WTC11 (cell line): ENCODE measurements around the gene CTNNA3.

Experiments used
- CREB1 ChIP-seq: sonication (generic); formaldehyde crosslinking; IDR thresholded peaks from 2 replicates; pipeline ENCODE4 v1.8.0; 2023; ENCODE audit warnings: mild to moderate bottlenecking, missing genetic modification reagents
- ETV6 ChIP-seq: sonication (generic); formaldehyde crosslinking; IDR thresholded peaks from 2 replicates; pipeline ENCODE4 v1.8.1; 2022; ENCODE audit warnings: mild to moderate bottlenecking, missing genetic modification reagents
- FOXK1 ChIP-seq: sonication (generic); formaldehyde crosslinking; IDR thresholded peaks from 2 replicates; pipeline ENCODE4 v1.8.0; 2022; ENCODE audit warnings: mild to moderate bottlenecking, moderate library complexity, missing genetic modification reagents
- JUN ChIP-seq: sonication (generic); formaldehyde crosslinking; IDR thresholded peaks from 2 replicates; pipeline ENCODE4 v1.8.0; 2023; ENCODE audit warnings: mild to moderate bottlenecking, missing genetic modification reagents
- TCF7 ChIP-seq: sonication (generic); formaldehyde crosslinking; IDR thresholded peaks from 2 replicates; pipeline ENCODE4 v1.8.0; 2022; ENCODE audit warnings: mild to moderate bottlenecking, low read depth, missing genetic modification reagents, moderate library complexity
- TEAD4 ChIP-seq: sonication (generic); formaldehyde crosslinking; IDR thresholded peaks from 2 replicates; pipeline ENCODE4 v1.8.0; 2022; ENCODE audit warnings: mild to moderate bottlenecking, missing genetic modification reagents
- ZNF423 ChIP-seq: fragments of 250-450 bp; sonication (Bioruptor Pico); IDR thresholded peaks from 2 replicates; pipeline ENCODE4 v2.1.2; 2022; ENCODE audit warnings: mild to moderate bottlenecking, moderate library complexity
- TF ChIP-seq, protein P1 (sequence below): fragments of 200-600 bp; IDR thresholded peaks from 2 replicates; pipeline ENCODE4 v1.8.0; 2022; ENCODE audit warnings: antibody characterized with exemption
- TF ChIP-seq, protein P2 (sequence below): sonication (generic); formaldehyde crosslinking; IDR thresholded peaks from 2 replicates; pipeline ENCODE4 v1.8.1; 2022; ENCODE audit warnings: missing genetic modification reagents, borderline replicate concordance
- TF ChIP-seq, protein P3 (sequence below): sonication (generic); formaldehyde crosslinking; IDR thresholded peaks from 2 replicates; pipeline ENCODE4 v1.8.0; 2022; ENCODE audit warnings: mild to moderate bottlenecking, missing genetic modification reagents
- TF ChIP-seq, protein P4 (sequence below): fragments of 250-450 bp; sonication (Bioruptor Pico); IDR thresholded peaks from 2 replicates; pipeline ENCODE4 v1.9.0; 2021; ENCODE audit warnings: mild to moderate bottlenecking
- TF ChIP-seq, protein P5 (sequence below): sonication (generic); formaldehyde crosslinking; IDR thresholded peaks from 2 replicates; pipeline ENCODE4 v1.8.0; 2023; ENCODE audit warnings: missing genetic modification reagents
- TF ChIP-seq, protein P6 (sequence below): sonication (generic); formaldehyde crosslinking; IDR thresholded peaks from 2 replicates; pipeline ENCODE4 v1.8.0; 2022; ENCODE audit warnings: mild to moderate bottlenecking, missing genetic modification reagents
- TF ChIP-seq, protein P7 (sequence below): sonication (generic); formaldehyde crosslinking; IDR thresholded peaks from 2 replicates; pipeline ENCODE4 v1.8.1; 2023; ENCODE audit warnings: mild to moderate bottlenecking, missing genetic modification reagents, moderate library complexity

DNA sequence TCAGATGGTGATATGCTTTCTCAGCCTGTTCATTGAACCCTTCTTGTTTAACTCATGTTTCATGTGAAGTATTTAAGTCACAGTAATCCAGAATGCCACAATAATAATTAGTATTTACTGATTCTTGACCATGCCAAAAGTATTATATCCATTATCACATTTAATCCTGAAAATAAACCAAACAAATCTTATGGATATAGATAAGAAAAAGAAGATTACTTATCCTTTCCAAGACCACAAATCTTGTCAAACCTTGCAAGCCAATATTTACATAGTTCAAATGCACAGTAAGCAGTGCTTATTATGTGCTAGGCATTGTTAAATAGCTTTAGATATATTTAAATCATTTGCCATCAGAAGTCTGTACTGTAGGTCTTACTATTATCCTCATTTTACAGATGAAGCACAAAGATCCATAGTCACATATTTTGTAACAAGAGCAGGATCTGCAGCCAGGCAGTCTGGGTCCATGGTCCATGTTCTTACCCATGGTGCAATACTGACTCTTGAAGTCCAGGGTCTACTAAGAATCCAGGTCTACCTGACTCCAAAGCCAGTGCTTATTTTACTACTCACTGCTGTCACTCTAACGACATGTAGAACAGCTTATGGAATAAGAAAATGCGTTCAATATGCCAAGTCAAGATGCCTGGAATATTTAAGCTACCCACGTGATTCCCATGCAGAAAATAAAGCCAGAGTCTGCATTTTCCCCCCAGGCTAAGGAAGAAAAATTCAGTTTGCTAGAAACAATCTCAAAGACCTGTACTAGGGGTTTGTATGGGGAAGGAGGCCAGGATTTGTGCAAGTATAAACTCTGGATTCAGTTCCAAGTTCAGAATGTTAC, 1755.0 kb downstream of the CTNNA3 start:
- TF ChIP-seq, protein P1, sequence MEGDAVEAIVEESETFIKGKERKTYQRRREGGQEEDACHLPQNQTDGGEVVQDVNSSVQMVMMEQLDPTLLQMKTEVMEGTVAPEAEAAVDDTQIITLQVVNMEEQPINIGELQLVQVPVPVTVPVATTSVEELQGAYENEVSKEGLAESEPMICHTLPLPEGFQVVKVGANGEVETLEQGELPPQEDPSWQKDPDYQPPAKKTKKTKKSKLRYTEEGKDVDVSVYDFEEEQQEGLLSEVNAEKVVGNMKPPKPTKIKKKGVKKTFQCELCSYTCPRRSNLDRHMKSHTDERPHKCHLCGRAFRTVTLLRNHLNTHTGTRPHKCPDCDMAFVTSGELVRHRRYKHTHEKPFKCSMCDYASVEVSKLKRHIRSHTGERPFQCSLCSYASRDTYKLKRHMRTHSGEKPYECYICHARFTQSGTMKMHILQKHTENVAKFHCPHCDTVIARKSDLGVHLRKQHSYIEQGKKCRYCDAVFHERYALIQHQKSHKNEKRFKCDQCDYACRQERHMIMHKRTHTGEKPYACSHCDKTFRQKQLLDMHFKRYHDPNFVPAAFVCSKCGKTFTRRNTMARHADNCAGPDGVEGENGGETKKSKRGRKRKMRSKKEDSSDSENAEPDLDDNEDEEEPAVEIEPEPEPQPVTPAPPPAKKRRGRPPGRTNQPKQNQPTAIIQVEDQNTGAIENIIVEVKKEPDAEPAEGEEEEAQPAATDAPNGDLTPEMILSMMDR = no peak
- TF ChIP-seq JUN (CRISPR knock-in tag) (no peak), CREB1 (CRISPR knock-in tag) (no peak), TEAD4 (no peak), ETV6 (CRISPR knock-in tag) (no peak), TCF7 (CRISPR knock-in tag) (no peak), ZNF423 (no peak), FOXK1 (CRISPR knock-in tag) (no peak)
- TF ChIP-seq, protein P2, sequence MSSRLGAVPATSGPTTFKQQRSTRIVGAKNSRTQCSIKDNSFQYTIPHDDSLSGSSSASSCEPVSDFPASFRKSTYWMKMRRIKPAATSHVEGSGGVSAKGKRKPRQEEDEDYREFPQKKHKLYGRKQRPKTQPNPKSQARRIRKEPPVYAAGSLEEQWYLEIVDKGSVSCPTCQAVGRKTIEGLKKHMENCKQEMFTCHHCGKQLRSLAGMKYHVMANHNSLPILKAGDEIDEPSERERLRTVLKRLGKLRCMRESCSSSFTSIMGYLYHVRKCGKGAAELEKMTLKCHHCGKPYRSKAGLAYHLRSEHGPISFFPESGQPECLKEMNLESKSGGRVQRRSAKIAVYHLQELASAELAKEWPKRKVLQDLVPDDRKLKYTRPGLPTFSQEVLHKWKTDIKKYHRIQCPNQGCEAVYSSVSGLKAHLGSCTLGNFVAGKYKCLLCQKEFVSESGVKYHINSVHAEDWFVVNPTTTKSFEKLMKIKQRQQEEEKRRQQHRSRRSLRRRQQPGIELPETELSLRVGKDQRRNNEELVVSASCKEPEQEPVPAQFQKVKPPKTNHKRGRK = no peak
- TF ChIP-seq, protein P3, sequence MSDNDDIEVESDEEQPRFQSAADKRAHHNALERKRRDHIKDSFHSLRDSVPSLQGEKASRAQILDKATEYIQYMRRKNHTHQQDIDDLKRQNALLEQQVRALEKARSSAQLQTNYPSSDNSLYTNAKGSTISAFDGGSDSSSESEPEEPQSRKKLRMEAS (CRISPR knock-in tag) = no peak
- TF ChIP-seq, protein P4, sequence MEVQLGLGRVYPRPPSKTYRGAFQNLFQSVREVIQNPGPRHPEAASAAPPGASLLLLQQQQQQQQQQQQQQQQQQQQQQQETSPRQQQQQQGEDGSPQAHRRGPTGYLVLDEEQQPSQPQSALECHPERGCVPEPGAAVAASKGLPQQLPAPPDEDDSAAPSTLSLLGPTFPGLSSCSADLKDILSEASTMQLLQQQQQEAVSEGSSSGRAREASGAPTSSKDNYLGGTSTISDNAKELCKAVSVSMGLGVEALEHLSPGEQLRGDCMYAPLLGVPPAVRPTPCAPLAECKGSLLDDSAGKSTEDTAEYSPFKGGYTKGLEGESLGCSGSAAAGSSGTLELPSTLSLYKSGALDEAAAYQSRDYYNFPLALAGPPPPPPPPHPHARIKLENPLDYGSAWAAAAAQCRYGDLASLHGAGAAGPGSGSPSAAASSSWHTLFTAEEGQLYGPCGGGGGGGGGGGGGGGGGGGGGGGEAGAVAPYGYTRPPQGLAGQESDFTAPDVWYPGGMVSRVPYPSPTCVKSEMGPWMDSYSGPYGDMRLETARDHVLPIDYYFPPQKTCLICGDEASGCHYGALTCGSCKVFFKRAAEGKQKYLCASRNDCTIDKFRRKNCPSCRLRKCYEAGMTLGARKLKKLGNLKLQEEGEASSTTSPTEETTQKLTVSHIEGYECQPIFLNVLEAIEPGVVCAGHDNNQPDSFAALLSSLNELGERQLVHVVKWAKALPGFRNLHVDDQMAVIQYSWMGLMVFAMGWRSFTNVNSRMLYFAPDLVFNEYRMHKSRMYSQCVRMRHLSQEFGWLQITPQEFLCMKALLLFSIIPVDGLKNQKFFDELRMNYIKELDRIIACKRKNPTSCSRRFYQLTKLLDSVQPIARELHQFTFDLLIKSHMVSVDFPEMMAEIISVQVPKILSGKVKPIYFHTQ (CRISPR knock-in tag) = no peak
- TF ChIP-seq, protein P5, sequence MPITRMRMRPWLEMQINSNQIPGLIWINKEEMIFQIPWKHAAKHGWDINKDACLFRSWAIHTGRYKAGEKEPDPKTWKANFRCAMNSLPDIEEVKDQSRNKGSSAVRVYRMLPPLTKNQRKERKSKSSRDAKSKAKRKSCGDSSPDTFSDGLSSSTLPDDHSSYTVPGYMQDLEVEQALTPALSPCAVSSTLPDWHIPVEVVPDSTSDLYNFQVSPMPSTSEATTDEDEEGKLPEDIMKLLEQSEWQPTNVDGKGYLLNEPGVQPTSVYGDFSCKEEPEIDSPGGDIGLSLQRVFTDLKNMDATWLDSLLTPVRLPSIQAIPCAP = no peak
- TF ChIP-seq, protein P6, sequence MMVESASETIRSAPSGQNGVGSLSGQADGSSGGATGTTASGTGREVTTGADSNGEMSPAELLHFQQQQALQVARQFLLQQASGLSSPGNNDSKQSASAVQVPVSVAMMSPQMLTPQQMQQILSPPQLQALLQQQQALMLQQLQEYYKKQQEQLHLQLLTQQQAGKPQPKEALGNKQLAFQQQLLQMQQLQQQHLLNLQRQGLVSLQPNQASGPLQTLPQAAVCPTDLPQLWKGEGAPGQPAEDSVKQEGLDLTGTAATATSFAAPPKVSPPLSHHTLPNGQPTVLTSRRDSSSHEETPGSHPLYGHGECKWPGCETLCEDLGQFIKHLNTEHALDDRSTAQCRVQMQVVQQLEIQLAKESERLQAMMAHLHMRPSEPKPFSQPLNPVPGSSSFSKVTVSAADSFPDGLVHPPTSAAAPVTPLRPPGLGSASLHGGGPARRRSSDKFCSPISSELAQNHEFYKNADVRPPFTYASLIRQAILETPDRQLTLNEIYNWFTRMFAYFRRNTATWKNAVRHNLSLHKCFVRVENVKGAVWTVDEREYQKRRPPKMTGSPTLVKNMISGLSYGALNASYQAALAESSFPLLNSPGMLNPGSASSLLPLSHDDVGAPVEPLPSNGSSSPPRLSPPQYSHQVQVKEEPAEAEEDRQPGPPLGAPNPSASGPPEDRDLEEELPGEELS = no peak
- TF ChIP-seq, protein P7, sequence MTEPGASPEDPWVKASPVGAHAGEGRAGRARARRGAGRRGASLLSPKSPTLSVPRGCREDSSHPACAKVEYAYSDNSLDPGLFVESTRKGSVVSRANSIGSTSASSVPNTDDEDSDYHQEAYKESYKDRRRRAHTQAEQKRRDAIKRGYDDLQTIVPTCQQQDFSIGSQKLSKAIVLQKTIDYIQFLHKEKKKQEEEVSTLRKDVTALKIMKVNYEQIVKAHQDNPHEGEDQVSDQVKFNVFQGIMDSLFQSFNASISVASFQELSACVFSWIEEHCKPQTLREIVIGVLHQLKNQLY (CRISPR knock-in tag) = no peak
